Upper lobe of left lung (tissue), 4 donors: ENCODE data around the gene ITGA8.

ENCODE experiments used
- EP300 ChIP-seq, 4 donors: sonication (generic); formaldehyde crosslinking; IDR thresholded peaks; one replicate each; pipeline ENCODE4 v1.5.1; 2017; ENCODE audit warnings: antibody characterized with exemption in 4 of 4, control low read depth in 2 of 4
- POLR2A ChIP-seq, 4 donors: fragments of 450-650 bp; IDR thresholded peaks; one replicate each; pipeline ENCODE4 v1.5.1; 2016 to 2017; ENCODE audit warnings: antibody characterized with exemption in 4 of 4, mild to moderate bottlenecking in 2 of 4
- TF ChIP-seq, protein P1 (sequence below), 6 experiments: fragments of 450-650 bp in 4 of 6; fragments of 200-600 bp in 2 of 6; sonication (generic) in 2 of 6; IDR thresholded peaks; one replicate each; pipeline ENCODE4 v1.5.1; 2016 to 2019; ENCODE audit warnings: antibody characterized with exemption in 6 of 6

GRCh38 chr10:15759265-15759664, 39.5 kb upstream of the ITGA8 start:
- TF ChIP-seq, protein P1, sequence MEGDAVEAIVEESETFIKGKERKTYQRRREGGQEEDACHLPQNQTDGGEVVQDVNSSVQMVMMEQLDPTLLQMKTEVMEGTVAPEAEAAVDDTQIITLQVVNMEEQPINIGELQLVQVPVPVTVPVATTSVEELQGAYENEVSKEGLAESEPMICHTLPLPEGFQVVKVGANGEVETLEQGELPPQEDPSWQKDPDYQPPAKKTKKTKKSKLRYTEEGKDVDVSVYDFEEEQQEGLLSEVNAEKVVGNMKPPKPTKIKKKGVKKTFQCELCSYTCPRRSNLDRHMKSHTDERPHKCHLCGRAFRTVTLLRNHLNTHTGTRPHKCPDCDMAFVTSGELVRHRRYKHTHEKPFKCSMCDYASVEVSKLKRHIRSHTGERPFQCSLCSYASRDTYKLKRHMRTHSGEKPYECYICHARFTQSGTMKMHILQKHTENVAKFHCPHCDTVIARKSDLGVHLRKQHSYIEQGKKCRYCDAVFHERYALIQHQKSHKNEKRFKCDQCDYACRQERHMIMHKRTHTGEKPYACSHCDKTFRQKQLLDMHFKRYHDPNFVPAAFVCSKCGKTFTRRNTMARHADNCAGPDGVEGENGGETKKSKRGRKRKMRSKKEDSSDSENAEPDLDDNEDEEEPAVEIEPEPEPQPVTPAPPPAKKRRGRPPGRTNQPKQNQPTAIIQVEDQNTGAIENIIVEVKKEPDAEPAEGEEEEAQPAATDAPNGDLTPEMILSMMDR (IDR thresholded peaks at IDR 0.05) = no peak
- TF ChIP-seq POLR2A (IDR thresholded peaks at IDR 0.05) = no peak
- no peak for TF ChIP-seq EP300 (IDR thresholded peaks at IDR 0.05)
